GM12878 (cell line): Measurements from ENCODE around the gene FIBCD1. TPM values are rescaled to one million over a fixed set of nuclear protein-coding genes. Genes with fewer than 3 reads are reported as not detected.
A peak's percentile ranks its signal among the peaks of the same experiment; 100 is the strongest.

Experiments used
- MEF2B ChIP-seq: fragments of 450-650 bp; IDR thresholded peaks from 2 replicates; pipeline ENCODE4 v1.6.1; 2018; ENCODE audit warnings: mild to moderate bottlenecking, moderate library complexity; ENCODE audit not compliant: partially characterized antibody, poor library complexity, severe bottlenecking
- MTA3 ChIP-seq: IDR thresholded peaks from 2 replicates; pipeline ENCODE4 v1.6.1; 2012; ENCODE audit warnings: low read length, inconsistent platforms, borderline replicate concordance
- NR2C2 ChIP-seq: IDR thresholded peaks from 2 replicates; pipeline ENCODE4 v1.6.1; 2011; ENCODE audit warnings: borderline replicate concordance, low read depth; ENCODE audit not compliant: control insufficient read depth, insufficient read length
- TARDBP ChIP-seq: IDR thresholded peaks from 2 replicates; pipeline ENCODE4 v1.6.1; 2016; ENCODE audit warnings: borderline replicate concordance
- TCF7 ChIP-seq: IDR thresholded peaks from 2 replicates; pipeline ENCODE4 v1.6.1; 2014; ENCODE audit warnings: antibody characterized with exemption, borderline replicate concordance
- YBX1 ChIP-seq: fragments of 450-650 bp; IDR thresholded peaks from 2 replicates; pipeline ENCODE4 v1.6.1; 2016; ENCODE audit warnings: antibody characterized with exemption
- polyA plus RNA-seq, 11 experiments: library from polyadenylated mRNA; depleted of rRNA in 4 of 11; unstranded in 6 of 11; stranded (reverse) in 5 of 11; fragments of >200 nt; fragmentation: Nextera tagmentation in 4 of 11; fragmentation: Illumina TruSeq in 1 of 11; extraction: Ambion mirVana in 4 of 11; extraction: Trizol in 1 of 11; gene quantifications; 1 replicate in 1 of 11; 2 replicates in 10 of 11; pipeline versions ENCODE4 v1.2.1 to v1.2.3, GENCODE V29; 2011 to 2016; ENCODE audit warnings: inconsistent platforms in 2 of 11, missing spikeins in 2 of 11, low read depth in 1 of 11
- total RNA-seq, 4 experiments: library from RNA; depleted of rRNA in 3 of 4; stranded (reverse); fragments of >200 nt in 3 of 4; fragmentation: Illumina TruSeq in 1 of 4; extraction: Trizol in 1 of 4; gene quantifications; 2 replicates each; pipeline versions ENCODE4 v1.2.1 to v1.2.3, GENCODE V29; 2013 to 2021
- TF ChIP-seq, protein P1 (sequence below): IDR thresholded peaks from 2 replicates; pipeline ENCODE4 v1.6.1; 2011; ENCODE audit warnings: borderline replicate concordance, low read depth, mild to moderate bottlenecking, moderate library complexity, mixed read lengths, low read length; ENCODE audit not compliant: insufficient read depth; ENCODE audit errors: extremely low read length
- TF ChIP-seq, protein P2 (sequence below): IDR thresholded peaks from 2 replicates; pipeline ENCODE4 v1.6.1; 2011; ENCODE audit warnings: mild to moderate bottlenecking, low read depth, low read length, moderate library complexity; ENCODE audit not compliant: insufficient replicate concordance
- TF ChIP-seq, protein P3 (sequence below): IDR thresholded peaks from 2 replicates; pipeline ENCODE4 v1.6.1; 2011; ENCODE audit warnings: low read depth, mild to moderate bottlenecking, low read length, moderate library complexity, borderline replicate concordance; ENCODE audit errors: extremely low read depth

The FIBCD1 gene
- total and polyA plus RNA-seq, 10 of the 15 experiments (the other 5 are each of a cell fraction or from before 2014, with no cell fraction given) = 0.04 to 0.95 (median 0.25) TPM; not detected in 6

DNA sequence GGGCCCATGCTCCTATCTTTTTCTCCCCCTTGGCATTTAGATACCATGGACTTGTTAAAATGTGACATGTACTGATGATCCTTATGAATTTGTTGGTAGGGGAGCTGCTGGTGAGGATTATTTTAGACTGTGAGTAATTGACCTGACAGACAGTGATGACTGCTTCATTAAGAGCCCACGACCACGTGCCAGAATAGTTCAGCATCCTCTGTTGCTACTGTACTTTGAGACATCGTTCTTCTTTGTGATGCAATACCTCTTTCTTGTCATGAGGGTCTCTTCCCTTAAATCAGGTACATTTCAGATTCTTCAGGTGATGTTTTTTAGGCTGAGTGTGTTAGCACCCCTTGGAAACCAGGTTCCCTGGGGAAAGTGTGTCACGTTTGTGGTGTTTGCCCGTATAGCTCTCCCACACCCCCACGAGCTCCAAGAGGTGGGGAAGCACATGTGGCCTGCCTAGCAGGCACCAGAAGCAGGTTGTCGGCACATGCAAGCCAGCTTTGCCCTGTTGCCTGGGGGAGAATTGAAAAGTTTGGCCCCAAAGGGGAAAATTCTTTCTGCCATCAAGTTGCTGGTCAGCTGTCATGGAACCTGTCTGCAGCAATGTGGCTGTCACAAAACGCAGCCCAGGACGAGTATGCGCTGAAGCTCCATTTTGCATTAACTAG, 67.5 kb downstream of the FIBCD1 start (continued):
- TF ChIP-seq, protein P1, sequence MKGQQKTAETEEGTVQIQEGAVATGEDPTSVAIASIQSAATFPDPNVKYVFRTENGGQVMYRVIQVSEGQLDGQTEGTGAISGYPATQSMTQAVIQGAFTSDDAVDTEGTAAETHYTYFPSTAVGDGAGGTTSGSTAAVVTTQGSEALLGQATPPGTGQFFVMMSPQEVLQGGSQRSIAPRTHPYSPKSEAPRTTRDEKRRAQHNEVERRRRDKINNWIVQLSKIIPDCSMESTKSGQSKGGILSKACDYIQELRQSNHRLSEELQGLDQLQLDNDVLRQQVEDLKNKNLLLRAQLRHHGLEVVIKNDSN = no peak
- TF ChIP-seq, protein P2, sequence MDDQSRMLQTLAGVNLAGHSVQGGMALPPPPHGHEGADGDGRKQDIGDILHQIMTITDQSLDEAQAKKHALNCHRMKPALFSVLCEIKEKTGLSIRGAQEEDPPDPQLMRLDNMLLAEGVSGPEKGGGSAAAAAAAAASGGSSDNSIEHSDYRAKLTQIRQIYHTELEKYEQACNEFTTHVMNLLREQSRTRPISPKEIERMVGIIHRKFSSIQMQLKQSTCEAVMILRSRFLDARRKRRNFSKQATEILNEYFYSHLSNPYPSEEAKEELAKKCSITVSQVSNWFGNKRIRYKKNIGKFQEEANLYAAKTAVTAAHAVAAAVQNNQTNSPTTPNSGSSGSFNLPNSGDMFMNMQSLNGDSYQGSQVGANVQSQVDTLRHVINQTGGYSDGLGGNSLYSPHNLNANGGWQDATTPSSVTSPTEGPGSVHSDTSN = no peak
- TF ChIP-seq, protein P3, sequence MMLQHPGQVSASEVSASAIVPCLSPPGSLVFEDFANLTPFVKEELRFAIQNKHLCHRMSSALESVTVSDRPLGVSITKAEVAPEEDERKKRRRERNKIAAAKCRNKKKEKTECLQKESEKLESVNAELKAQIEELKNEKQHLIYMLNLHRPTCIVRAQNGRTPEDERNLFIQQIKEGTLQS = no peak
- TF ChIP-seq MEF2B (peak; percentile 5), MTA3 (0 out of 2 replicates have a peak, but pooled peaks have one; percentile 39), YBX1 (no peak), TARDBP (no peak), TCF7 (no peak), NR2C2 (peak; percentile 22)
